Mesendoderm (in vitro differentiated cells): ENCODE results near the gene NOM1.

Experiments used
- DNase-seq: peaks from one replicate; pipeline ENCODE4 v3.0.0; 2013
- H2AK5ac ChIP-seq: 2 replicates; pipeline ENCODE4 v1.6.1; 2013; ENCODE audit warnings: low read length, inconsistent platforms
- H2BK120ac ChIP-seq: 2 replicates; pipeline ENCODE4 v1.6.1; 2013; ENCODE audit warnings: low read depth, mild to moderate bottlenecking, low read length, moderate library complexity, mixed read lengths
- H2BK15ac ChIP-seq: replicated peaks from 2 replicates; pipeline ENCODE4 v1.6.1; 2013; ENCODE audit warnings: low read depth, mild to moderate bottlenecking, moderate library complexity
- H2BK5ac ChIP-seq: 2 replicates; pipeline ENCODE4 v1.6.1; 2013; ENCODE audit warnings: low read length, inconsistent platforms
- H3K18ac ChIP-seq: 2 replicates; pipeline ENCODE4 v1.6.1; 2013; ENCODE audit warnings: mild to moderate bottlenecking, low read length, mixed read lengths
- H3K23ac ChIP-seq: one replicate; pipeline ENCODE4 v1.6.1; 2013; ENCODE audit warnings: low read length
- H3K27ac ChIP-seq: 2 replicates; pipeline ENCODE4 v1.5.1; 2013; ENCODE audit warnings: low read depth, mild to moderate bottlenecking, inconsistent platforms, low read length, moderate library complexity
- H3K27me3 ChIP-seq: 2 replicates; pipeline ENCODE4 v1.6.1; 2013; ENCODE audit warnings: low read length, control low read depth, mild to moderate bottlenecking, inconsistent platforms; ENCODE audit not compliant: insufficient read depth, poor library complexity
- H3K36me3 ChIP-seq: 2 replicates; pipeline ENCODE4 v1.6.1; 2013; ENCODE audit warnings: low read length, inconsistent platforms; ENCODE audit not compliant: control insufficient read depth, insufficient read depth
- H3K4ac ChIP-seq: one replicate; pipeline ENCODE4 v1.6.1; 2013; ENCODE audit warnings: low read depth, mild to moderate bottlenecking, low read length, moderate library complexity
- H3K4me1 ChIP-seq: 2 replicates; pipeline ENCODE4 v1.6.1; 2013; ENCODE audit warnings: low read depth, low read length, inconsistent platforms; ENCODE audit not compliant: control insufficient read depth
- H3K4me2 ChIP-seq: 2 replicates; pipeline ENCODE4 v1.6.1; 2013; ENCODE audit warnings: low read length
- H3K4me3 ChIP-seq: 2 replicates; pipeline ENCODE4 v1.5.1; 2013; ENCODE audit warnings: mild to moderate bottlenecking, low read length
- H3K56ac ChIP-seq: one replicate; pipeline ENCODE4 v1.6.1; 2013; ENCODE audit warnings: low read length
- H3K79me1 ChIP-seq: 2 replicates; pipeline ENCODE4 v1.6.1; 2013; ENCODE audit warnings: low read length, inconsistent platforms
- H3K79me2 ChIP-seq: 2 replicates; pipeline ENCODE4 v1.6.1; 2013; ENCODE audit warnings: mild to moderate bottlenecking, low read length; ENCODE audit not compliant: control insufficient read depth, insufficient read depth
- H3K9ac ChIP-seq: 2 replicates; pipeline ENCODE4 v1.6.1; 2013; ENCODE audit warnings: low read length, inconsistent platforms
- H4K5ac ChIP-seq: one replicate; pipeline ENCODE4 v1.6.1; 2013; ENCODE audit warnings: low read length
- H4K8ac ChIP-seq: one replicate; pipeline ENCODE4 v1.6.1; 2013; ENCODE audit warnings: low read depth, mild to moderate bottlenecking, control low read depth, low read length, moderate library complexity
- WGBS: extraction: QIAGEN DNeasy Blood & Tissue Kit; methylation state at CpG from one replicate; pipeline ENCODE4 v1.1.7; 2013; ENCODE audit warnings: low lambda C conversion rate, missing lambda C conversion rate; ENCODE audit not compliant: insufficient coverage; ENCODE audit errors: extremely low coverage; 5-methylcytosine and 5-hydroxymethylcytosine counted together

NOM1 gene

GRCh38 chr7:156988343-156989185 is 39.1 kb downstream of the NOM1 start:
- Histone ChIP-seq H3K4me2 (no peak overlapping the region), H3K9ac (no peak overlapping the region), H3K56ac (no peak overlapping the region), H3K79me1 (no peaks in the 10 kb centered on the region), H3K4me3 (no peak overlapping the region), H4K5ac (no peak overlapping the region), H4K8ac (no peak overlapping the region), H3K36me3 (no peaks in the 10 kb centered on the region), H3K18ac (no peak overlapping the region), H3K23ac (no peak overlapping the region), H3K27ac (no peak overlapping the region), H2BK120ac (no peak overlapping the region), H2BK5ac (no peak overlapping the region), H3K4ac (no peak overlapping the region), H3K4me1 (no peaks in the 10 kb centered on the region), H2AK5ac (no peak overlapping the region), H3K27me3 (no peaks in the 10 kb centered on the region), H2BK15ac (no peak overlapping the region), H3K79me2 (no peaks in the 10 kb centered on the region)
- WGBS = no CpG with 5 or more reads among the region's 27 CpGs
- DNase-seq = no peak

DNA sequence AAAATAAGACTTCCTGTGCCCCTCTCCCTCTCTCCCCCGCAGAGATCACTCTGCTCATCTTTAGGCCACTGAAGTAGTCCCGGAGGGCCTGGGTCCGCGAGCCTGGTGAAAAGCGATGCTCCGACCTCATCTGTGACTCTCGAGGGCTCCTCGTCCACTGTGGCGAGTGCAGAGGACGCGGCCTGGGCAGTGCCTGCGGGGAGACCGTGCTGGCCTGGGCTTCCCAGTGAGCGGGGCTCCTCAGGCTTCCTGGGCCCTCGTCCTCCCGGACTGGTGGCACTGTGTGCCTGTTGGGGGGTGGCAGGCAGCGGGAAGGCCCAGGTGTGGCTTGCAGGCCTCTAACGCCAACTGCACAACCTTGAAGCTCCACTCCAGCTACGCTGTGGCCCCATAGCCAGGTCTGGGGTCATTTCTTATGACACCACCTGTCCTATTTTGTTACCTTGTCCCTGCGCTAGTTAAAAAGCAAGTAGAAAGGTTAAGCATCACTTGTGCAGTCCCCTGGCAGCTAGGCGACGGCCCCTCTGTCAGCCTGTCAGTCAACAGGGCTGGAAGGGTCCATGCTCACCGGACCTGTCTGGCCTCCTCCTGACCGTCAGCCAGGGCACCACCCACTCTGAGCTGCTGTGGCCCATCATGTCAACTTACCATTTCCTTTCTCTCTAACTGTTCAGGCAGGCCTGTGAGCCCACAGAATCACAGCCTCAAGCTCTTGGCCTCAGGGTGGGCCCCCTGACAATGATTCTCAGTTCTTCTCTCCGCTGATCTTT is 40.4 kb downstream of the NOM1 start:
- H2BK5ac ChIP-seq = no peak overlapping the region
- no CpG with 5 or more reads among the region's 25 CpGs for WGBS
- no peak overlapping the region for H4K8ac ChIP-seq
- no peak overlapping the region for H3K56ac ChIP-seq
- H2AK5ac ChIP-seq = no peak overlapping the region
- no peak overlapping the region for H4K5ac ChIP-seq
- no peaks in the 10 kb centered on the region for H3K27me3 ChIP-seq
- no peak overlapping the region for H3K18ac ChIP-seq
- no peaks in the 10 kb centered on the region for H3K4me1 ChIP-seq
- no peak overlapping the region for H3K23ac ChIP-seq
- H3K27ac ChIP-seq = no peak overlapping the region
- no peak overlapping the region for H3K4me3 ChIP-seq
- no peak overlapping the region for H3K4me2 ChIP-seq
- no peaks in the 10 kb centered on the region for H3K36me3 ChIP-seq
- no peak overlapping the region for H2BK15ac ChIP-seq
- no peak overlapping the region for H3K4ac ChIP-seq
- no peak overlapping the region for H3K9ac ChIP-seq
- no peaks in the 10 kb centered on the region for H3K79me2 ChIP-seq
- DNase-seq = no peak
- no peak overlapping the region for H2BK120ac ChIP-seq
- H3K79me1 ChIP-seq = no peaks in the 10 kb centered on the region

DNA sequence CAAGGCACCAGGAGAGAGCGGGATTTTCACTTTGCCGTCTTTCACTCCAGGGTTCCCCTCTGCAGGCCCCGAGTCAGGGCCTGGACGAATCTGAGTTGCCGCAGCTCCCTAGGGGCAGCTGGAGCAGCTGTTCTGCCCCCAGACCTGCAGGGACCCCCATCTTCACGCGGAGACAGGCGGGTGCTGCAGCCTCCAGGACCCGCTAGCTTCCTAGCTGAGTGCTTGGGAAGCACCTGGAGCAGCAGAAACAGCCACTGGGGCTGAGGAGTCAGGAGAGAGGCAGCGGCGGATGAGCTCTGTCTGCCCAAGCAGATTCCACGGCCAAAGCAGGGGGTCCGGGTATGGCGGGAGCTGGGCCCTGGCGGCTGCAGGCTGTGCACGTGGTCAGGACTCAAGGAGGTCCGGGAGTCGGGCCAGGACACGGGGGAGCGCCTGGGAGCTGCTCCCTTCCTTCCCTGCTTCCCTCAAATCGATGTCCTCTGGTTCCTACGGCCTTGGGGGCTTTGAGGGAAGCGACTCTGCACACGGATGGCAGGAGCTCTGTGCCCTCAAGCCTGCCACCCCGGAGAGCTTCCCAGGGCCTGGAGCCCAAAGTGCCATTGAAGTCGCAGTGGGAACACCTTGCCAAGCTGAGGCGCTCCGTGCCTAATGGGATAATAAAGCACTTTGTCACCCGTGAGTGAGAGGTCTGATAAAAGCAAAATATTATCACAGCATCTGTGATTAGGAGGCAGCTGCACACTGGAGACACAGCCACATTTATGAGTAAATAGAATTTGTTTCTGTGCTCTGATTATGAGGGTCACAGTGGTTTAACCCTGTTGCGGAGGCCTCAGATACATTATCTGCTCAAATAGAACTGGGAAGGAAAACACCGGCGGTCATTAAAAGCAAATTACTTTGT is 43.8 kb downstream of the NOM1 start:
- Histone ChIP-seq H3K56ac (no peak overlapping the region), H3K27me3 (peaks cover 14% of the 10 kb centered on the region), H3K4me3 (no peak overlapping the region), H4K8ac (no peak overlapping the region), H3K27ac (no peak overlapping the region), H2BK15ac (no peak overlapping the region), H3K18ac (no peak overlapping the region), H3K79me2 (no peaks in the 10 kb centered on the region), H4K5ac (no peak overlapping the region), H3K4me2 (no peak overlapping the region), H3K36me3 (no peaks in the 10 kb centered on the region), H2AK5ac (no peak overlapping the region), H3K79me1 (no peaks in the 10 kb centered on the region), H2BK120ac (no peak overlapping the region), H3K4me1 (no peaks in the 10 kb centered on the region), H3K4ac (no peak overlapping the region), H2BK5ac (no peak overlapping the region), H3K9ac (no peak overlapping the region), H3K23ac (no peak overlapping the region)
- DNase-seq = no peak
- WGBS = no CpG with 5 or more reads among the region's 32 CpGs

- H3K18ac ChIP-seq = no peak overlapping the region
- no peak overlapping the region for H3K4ac ChIP-seq
- no peak overlapping the region for H2BK120ac ChIP-seq
- H3K36me3 ChIP-seq = no peaks in the 10 kb centered on the region
- H3K23ac ChIP-seq = no peak overlapping the region
- H3K4me1 ChIP-seq = no peaks in the 10 kb centered on the region
- H3K79me2 ChIP-seq = no peaks in the 10 kb centered on the region
- H4K8ac ChIP-seq = no peak overlapping the region
- no peak overlapping the region for H2BK5ac ChIP-seq
- no peak for DNase-seq
- H3K4me3 ChIP-seq = no peak overlapping the region
- no peak overlapping the region for H2AK5ac ChIP-seq
- WGBS = no CpG with 5 or more reads among the region's 10 CpGs
- peaks cover 20% of the 10 kb centered on the region for H3K27me3 ChIP-seq
- H3K4me2 ChIP-seq = no peak overlapping the region
- no peak overlapping the region for H4K5ac ChIP-seq
- no peaks in the 10 kb centered on the region for H3K79me1 ChIP-seq
- H3K9ac ChIP-seq = no peak overlapping the region
- H3K56ac ChIP-seq = no peak overlapping the region
- H2BK15ac ChIP-seq = no peak overlapping the region
- H3K27ac ChIP-seq = no peak overlapping the region
Observed at GRCh38 chr7:156993925-156994235, 44.4 kb downstream of the NOM1 start.

GRCh38 chr7:156994417-156994816 is 44.9 kb downstream of the NOM1 start:
- Histone ChIP-seq H3K79me2 (no peaks in the 10 kb centered on the region), H4K8ac (no peak overlapping the region), H2BK5ac (no peak overlapping the region), H3K4me3 (no peak overlapping the region), H3K18ac (no peak overlapping the region), H3K79me1 (no peaks in the 10 kb centered on the region), H3K4ac (no peak overlapping the region), H3K56ac (no peak overlapping the region), H2BK15ac (no peak overlapping the region), H2BK120ac (no peak overlapping the region), H3K23ac (no peak overlapping the region), H3K4me1 (no peaks in the 10 kb centered on the region), H3K4me2 (no peak overlapping the region), H3K36me3 (no peaks in the 10 kb centered on the region), H2AK5ac (no peak overlapping the region), H3K27ac (no peak overlapping the region), H4K5ac (no peak overlapping the region), H3K9ac (no peak overlapping the region), H3K27me3 (peaks cover 25% of the 10 kb centered on the region)
- no CpG with 5 or more reads among the region's 8 CpGs for WGBS
- DNase-seq = no peak
